ENCODE results near the gene UBN2. TPM values are rescaled to one million over a fixed set of nuclear protein-coding genes. Genes with fewer than 3 reads are reported as not detected.

UBN2 gene
- total RNA-seq, 8 experiments from 2014 or later, result 5.9 to 24.8 (median 12.2) TPM

DNA sequence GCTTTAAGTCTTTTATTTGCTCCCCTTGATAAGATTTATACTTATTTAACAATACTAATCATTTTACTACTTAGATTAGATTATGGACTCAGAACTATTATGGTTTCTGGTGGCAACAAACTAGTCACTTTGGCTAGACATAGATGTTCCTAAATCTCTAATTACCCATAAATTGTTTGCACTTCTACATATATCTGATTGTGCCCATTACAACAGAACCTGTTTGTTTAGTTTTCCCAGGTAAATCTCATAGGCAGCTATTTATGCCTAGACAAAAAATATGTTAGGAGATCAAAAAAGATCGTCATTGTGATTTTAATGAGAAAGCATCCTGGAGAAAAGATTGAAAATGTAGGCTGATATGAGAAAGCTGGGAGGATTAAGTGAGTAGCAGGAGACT, 14.4 kb downstream of the UBN2 start:
- in situ Hi-C loops (cut with MboI; ENCODE audit: low pct_unique_long_range_greater_than_20kb in 2 of 9, low sequenced_read_pairs in 9 of 9, unreplicated experiment in 9 of 9), result loop anchor here in 1 of 9 experiments (10.0 kb wide), 1 partner anchor 49 kb away; no protein-coding TSS in a partner anchor
- Histone ChIP-seq H3K4me1 (replicated peaks in 1 of 2) (no peaks in the 10 kb centered on the region), H3K4me3 (no peak overlapping the region), H3K27ac (no peak overlapping the region)
- 42 to 100% (median 90%) methylated on average over 1 of the region's 1 CpG; no CpG with 5 or more reads in 1 of the 10 experiments for WGBS, 10 experiments
- ATAC-seq (replicated peaks in 6 of 8), result no peak

DNA sequence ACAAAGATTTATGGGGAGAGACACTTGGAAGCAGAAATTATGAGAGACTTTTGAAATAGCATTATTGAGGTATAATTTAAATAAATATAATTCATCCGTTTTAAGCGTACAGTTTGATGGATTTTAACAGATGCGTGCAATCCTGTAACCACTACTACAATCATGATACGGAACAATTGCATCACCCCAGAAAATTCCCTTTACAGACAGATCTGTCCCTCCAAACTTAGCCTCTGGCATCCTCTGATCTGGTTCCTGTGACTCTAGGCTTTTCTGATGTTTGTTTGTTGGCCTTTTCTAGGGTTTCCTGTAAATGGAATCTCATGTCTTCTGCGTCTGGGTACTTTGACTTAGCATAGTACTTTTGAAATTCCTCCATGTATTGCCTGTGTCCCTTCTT, 15.5 kb downstream of the UBN2 start:
- H3K4me1 ChIP-seq (replicated peaks in 1 of 2), result no peaks in the 10 kb centered on the region
- H3K4me3 ChIP-seq, result no peak overlapping the region
- no peak for ATAC-seq (replicated peaks in 6 of 8)
- WGBS, 10 experiments, result 86 to 100% (median 96%) methylated on average over 1 to 5 of the region's 5 CpGs
- no peak overlapping the region for H3K27ac ChIP-seq
- in situ Hi-C loops (cut with MboI; ENCODE audit: low pct_unique_long_range_greater_than_20kb in 2 of 9, low sequenced_read_pairs in 9 of 9, unreplicated experiment in 9 of 9), result loop anchor here in 1 of 9 experiments (10.0 kb wide), 1 partner anchor 48 kb away; no protein-coding TSS in a partner anchor

DNA sequence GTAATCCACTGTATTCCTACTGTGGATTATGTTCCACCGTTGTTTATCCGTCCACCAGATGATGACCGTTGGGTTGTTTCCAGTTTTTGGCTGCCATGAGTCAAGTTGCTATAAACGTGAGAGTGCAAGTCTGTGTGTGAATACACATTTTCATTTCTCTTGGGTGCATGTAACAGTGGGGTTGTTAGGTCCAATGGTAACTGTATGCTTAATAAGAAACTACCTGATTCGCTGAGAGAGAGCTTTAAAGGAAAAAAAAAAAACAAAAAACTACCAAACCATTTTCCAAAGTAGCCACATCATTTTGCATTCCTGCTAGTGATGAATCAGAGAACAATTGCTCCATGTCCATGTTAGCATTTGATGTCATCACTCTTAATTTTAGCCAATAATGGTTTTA, 15.9 kb downstream of the UBN2 start:
- WGBS, 10 experiments, result 85 to 100% (median 95%) methylated on average over 1 to 5 of the region's 5 CpGs; no CpG with 5 or more reads in 1 of the 10 experiments
- peak in 2 of 8 experiments; percentile 44 to 50 for ATAC-seq (replicated peaks in 6 of 8)
- Histone ChIP-seq H3K4me3 (no peak overlapping the region), H3K27ac (no peak overlapping the region), H3K4me1 (replicated peaks in 1 of 2) (no peaks in the 10 kb centered on the region)
- in situ Hi-C loops (cut with MboI; ENCODE audit: low pct_unique_long_range_greater_than_20kb in 2 of 9, low sequenced_read_pairs in 9 of 9, unreplicated experiment in 9 of 9), result loop anchor here in 1 of 9 experiments (10.0 kb wide), 1 partner anchor 48 kb away; no protein-coding TSS in a partner anchor

DNA sequence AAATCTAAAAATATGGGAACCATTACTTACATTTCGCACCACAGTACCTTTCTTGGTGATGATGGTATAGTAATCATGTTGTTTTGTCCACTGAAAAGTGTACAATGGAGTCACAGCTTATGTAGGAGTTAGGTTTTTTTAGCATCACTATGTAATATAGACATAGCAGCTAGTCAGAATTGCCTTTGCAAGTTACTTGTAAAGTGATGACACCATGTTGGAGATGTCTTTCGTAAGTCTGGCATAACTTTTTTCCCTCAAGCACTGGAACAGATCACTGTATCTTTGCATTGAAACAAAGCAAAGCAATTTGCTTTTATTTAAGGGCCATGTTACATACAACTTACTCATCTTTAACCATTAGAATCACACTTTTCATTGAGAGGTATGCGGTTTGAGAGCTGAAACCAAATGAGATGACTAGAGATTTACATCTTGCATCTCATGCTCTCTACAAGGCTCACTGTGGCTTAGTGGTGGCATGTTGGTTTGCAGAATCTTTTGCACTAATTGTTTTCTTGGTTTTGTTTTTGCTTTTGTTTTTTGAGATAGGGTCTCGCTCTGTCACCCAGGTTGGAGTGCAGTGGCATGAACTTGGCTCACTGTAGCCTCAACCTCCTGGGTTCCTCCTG, 18.3 kb downstream of the UBN2 start:
- no peak overlapping the region for H3K27ac ChIP-seq
- no peak overlapping the region for H3K4me3 ChIP-seq
- in situ Hi-C loops (cut with MboI; ENCODE audit: low pct_unique_long_range_greater_than_20kb in 2 of 9, low sequenced_read_pairs in 9 of 9, unreplicated experiment in 9 of 9), result loop anchor here in 1 of 9 experiments (10.0 kb wide), 1 partner anchor 46 kb away; no protein-coding TSS in a partner anchor
- H3K4me1 ChIP-seq (replicated peaks in 1 of 2), result no peaks in the 10 kb centered on the region
- ATAC-seq (replicated peaks in 6 of 8), result no peak
- 83 to 100% (median 94%) methylated on average over 1 to 4 of the region's 4 CpGs for WGBS, 10 experiments

DNA sequence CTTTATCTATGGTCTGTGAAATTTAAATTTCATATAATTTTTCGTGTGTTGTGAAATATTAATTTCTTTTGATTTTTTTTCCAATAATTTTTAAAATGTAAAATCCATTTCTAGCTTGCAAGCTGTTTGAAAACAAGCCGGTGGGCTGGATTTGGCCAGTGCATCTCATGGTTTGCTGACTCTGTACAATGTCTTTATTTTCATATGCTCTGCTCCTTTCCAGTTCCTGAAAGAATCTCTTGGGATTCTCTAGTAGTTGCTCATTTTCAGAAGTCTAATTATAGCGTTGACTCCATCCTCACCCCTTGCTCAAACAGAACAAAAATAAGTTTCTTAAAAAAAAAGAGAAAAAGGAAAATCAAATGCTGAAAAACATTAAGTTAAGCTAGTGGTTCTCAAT, 21.4 kb downstream of the UBN2 start:
- WGBS, 10 experiments, result 51 to 100% (median 91%) methylated on average over 2 to 3 of the region's 3 CpGs
- no peak for ATAC-seq (replicated peaks in 6 of 8)
- no peaks in the 10 kb centered on the region for H3K4me1 ChIP-seq (replicated peaks in 1 of 2)

DNA sequence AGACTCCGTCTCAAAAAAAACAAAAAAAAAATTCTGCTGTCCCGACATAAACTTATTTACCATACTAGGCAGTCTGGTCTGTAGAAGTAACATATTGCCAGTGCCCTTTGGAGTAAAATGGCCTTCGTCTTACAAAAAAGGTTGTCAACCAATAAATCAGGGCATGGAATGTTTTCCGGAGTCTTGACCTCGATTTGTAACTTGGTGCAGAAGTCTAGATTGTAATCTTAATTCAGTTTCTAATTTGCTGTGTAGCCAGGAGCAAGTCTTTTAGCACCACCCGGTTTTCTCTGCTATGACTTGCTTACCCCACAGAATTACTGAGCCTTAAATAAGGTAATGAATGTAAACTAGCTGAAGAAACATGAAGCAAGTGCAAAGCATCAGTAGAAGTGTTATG, 23.2 kb downstream of the UBN2 start:
- WGBS, 10 experiments, result 35 to 100% (median 91%) methylated on average over 1 to 5 of the region's 6 CpGs; no CpG with 5 or more reads in 2 of the 10 experiments
- in situ Hi-C loops (cut with MboI; ENCODE audit: low pct_unique_long_range_greater_than_20kb in 2 of 9, low sequenced_read_pairs in 9 of 9, unreplicated experiment in 9 of 9), result no loop called here
- peak in 1 of 8 experiments; percentile 36 for ATAC-seq (replicated peaks in 6 of 8)
- Histone ChIP-seq H3K4me3 (no peak overlapping the region), H3K4me1 (replicated peaks in 1 of 2) (no peaks in the 10 kb centered on the region), H3K27ac (no peak overlapping the region)

More for the DNA sequence above, 21.4 kb downstream of the UBN2 start:
- in situ Hi-C loops (cut with MboI; ENCODE audit: low pct_unique_long_range_greater_than_20kb in 2 of 9, low sequenced_read_pairs in 9 of 9, unreplicated experiment in 9 of 9), result no loop called here
- Histone ChIP-seq H3K27ac (no peak overlapping the region), H3K4me3 (no peak overlapping the region)

DNA sequence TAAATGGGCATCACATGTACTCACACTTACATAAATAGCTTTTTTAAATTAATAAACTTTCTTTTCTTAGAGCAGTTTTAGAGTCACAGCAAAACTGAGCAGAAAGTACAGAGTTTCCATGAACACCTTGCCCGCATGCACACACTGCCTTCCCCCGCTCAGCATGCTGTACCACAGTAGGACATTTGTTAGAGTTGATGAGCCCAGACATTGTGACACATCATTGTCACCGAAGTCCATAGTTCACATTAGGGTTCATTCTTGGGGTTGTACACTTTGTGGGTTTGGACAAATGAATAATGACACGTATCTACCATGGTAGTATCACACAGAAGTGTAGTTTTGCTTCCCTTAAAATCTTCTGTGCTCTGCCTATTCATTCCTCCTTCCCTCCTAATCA, 23.7 kb downstream of the UBN2 start:
- ATAC-seq (replicated peaks in 6 of 8), result no peak
- WGBS, 10 experiments, result 92 to 100% (median 96%) methylated on average over 1 to 4 of the region's 4 CpGs; no CpG with 5 or more reads in 1 of the 10 experiments
- no peak overlapping the region for H3K27ac ChIP-seq
- no peak overlapping the region for H3K4me3 ChIP-seq
- in situ Hi-C loops (cut with MboI; ENCODE audit: low pct_unique_long_range_greater_than_20kb in 2 of 9, low sequenced_read_pairs in 9 of 9, unreplicated experiment in 9 of 9), result no loop called here
- H3K4me1 ChIP-seq (replicated peaks in 1 of 2), result no peaks in the 10 kb centered on the region

DNA sequence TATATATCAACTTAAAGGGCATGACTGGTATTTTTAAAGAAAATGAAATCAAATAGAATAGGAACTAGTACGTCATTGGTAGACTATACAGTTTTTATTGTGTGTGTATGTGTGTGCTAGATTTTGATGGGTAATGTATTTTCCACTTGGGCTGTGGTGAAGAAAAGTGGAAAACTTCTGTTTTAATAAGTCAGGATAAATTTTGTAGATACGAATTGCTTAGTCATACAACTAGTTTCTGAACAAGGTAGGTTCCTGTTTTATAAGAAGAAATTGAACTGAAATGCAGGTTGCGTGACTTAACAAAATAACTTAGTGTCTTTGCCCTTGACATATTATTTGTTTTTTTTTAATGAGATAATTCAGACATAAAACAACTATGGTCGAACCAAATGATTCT, 24.3 kb downstream of the UBN2 start:
- Histone ChIP-seq H3K4me1 (replicated peaks in 1 of 2) (no peaks in the 10 kb centered on the region), H3K4me3 (no peak overlapping the region), H3K27ac (no peak overlapping the region)
- no peak for ATAC-seq (replicated peaks in 6 of 8)
- 88 to 100% (median 97%) methylated on average over 2 to 4 of the region's 4 CpGs for WGBS, 10 experiments
- in situ Hi-C loops (cut with MboI; ENCODE audit: low pct_unique_long_range_greater_than_20kb in 2 of 9, low sequenced_read_pairs in 9 of 9, unreplicated experiment in 9 of 9), result no loop called here

DNA sequence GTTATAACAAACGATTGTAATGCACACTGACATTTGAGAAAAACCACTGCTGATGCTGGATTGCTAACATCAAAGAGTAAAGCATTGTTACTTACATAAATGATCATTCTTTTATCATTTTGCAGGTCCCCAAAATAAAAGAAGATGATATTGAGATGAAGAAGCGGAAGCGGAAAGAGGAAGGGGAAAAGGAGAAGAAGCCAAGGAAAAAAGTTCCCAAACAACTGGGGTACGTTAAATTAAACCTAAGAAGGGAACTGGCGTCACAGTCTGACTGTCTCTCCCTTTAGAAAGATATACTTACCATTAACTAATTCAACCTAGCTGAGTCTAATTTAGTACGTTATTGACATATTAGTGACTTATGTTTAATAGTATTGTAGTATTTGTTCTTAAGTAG, 28.1 kb downstream of the UBN2 start:
- Histone ChIP-seq H3K4me3 (no peak overlapping the region), H3K4me1 (replicated peaks in 1 of 2) (no peaks in the 10 kb centered on the region), H3K27ac (no peak overlapping the region)
- WGBS, 10 experiments, result 74 to 98% (median 92%) methylated on average over 2 to 6 of the region's 6 CpGs
- in situ Hi-C loops (cut with MboI; ENCODE audit: low pct_unique_long_range_greater_than_20kb in 2 of 9, low sequenced_read_pairs in 9 of 9, unreplicated experiment in 9 of 9), result no loop called here
- ATAC-seq (replicated peaks in 6 of 8), result no peak

DNA sequence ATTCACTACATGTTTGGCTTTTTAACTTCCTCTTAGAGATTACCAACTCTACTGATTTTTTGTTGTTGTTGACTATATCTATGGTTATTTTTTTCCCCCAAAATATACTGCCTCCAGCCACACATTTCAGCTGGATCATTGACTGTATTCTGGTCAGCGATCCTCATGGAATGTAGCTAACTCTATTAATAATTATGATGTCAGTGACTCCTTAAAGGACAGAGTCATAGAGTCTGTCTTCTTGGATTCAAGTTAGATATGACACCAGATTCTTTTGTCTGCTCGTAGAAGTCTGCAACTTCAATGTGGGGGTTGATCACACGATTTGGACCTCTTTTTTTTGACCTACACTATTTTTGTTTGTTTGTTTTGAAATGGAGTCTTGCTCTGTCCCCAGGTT, 33.2 kb downstream of the UBN2 start:
- Histone ChIP-seq H3K4me3 (no peak overlapping the region), H3K4me1 (replicated peaks in 1 of 2) (no peaks in the 10 kb centered on the region), H3K27ac (no peak overlapping the region)
- ATAC-seq (replicated peaks in 6 of 8), result no peak
- 80 to 100% (median 100%) methylated on average over 1 to 3 of the region's 3 CpGs; no CpG with 5 or more reads in 2 of the 10 experiments for WGBS, 10 experiments
- in situ Hi-C loops (cut with MboI; ENCODE audit: low pct_unique_long_range_greater_than_20kb in 2 of 9, low sequenced_read_pairs in 9 of 9, unreplicated experiment in 9 of 9), result no loop called here

DNA sequence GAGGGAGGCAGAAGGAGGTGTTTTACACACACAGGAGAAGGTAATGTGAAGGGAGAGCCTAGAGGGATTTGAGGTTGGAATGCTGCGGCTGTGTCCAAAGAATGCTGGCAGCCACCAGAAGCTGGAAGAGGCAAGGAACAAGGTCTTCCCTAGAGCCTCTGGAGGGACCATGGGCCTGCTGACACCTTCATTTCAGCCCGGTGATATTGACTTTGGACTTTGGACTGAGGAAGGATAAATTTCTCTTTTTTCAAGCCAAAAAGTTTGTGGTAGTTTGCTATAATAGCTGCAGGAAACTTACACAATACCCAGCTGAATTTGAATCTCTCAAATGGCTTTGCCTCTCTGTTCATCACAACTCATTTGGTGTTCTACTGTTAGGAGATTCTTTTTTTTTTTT, 34.6 kb downstream of the UBN2 start:
- in situ Hi-C loops (cut with MboI; ENCODE audit: low pct_unique_long_range_greater_than_20kb in 2 of 9, low sequenced_read_pairs in 9 of 9, unreplicated experiment in 9 of 9), result no loop called here
- no peaks in the 10 kb centered on the region for H3K4me1 ChIP-seq (replicated peaks in 1 of 2)
- H3K27ac ChIP-seq, result no peak overlapping the region
- no peak overlapping the region for H3K4me3 ChIP-seq
- WGBS, 10 experiments, result 86 to 100% (median 100%) methylated on average over 1 to 2 of the region's 2 CpGs; no CpG with 5 or more reads in 3 of the 10 experiments
- no peak for ATAC-seq (replicated peaks in 6 of 8)

DNA sequence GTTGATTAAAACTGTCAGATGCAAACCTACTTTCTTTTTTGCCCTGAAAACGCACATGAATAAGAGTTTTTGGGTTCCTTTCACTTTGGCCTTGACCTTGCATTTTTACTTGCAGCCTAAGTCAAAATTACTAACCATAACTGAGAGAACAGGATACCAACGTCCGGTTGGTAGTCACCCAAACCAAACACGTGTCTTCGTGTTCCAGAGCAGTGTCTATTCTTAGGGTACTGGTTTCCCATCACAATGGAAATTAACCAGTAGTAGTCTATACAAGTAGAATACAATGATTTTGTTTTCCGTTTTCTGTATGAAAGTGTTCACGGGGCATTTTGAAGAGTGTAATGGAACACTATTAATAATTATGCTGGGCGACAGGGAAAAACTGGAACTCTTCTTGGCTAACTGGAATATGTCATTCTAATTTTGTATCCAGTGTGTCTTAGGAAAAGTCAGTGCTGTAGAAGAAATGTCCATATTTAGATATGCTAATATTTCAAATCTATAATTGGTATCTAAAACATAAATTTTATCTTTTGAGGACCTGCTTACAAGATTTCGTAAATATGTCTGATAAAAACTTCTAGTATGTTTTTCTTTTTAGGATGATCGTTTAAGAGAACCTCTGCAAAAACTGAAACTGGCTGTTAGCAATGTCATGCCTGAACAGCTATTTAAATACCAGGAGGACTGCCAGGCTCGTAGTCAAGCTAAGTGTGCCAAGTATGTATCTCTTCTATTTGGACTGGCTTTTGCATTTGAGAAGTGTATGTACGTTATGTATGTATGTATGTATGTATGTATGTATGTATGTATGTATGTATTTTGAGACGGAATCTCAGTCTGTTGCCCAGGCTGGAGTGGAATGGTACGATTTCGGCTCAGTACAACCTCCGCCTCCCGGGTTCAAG, 40.9 kb downstream of the UBN2 start:
- ATAC-seq (replicated peaks in 6 of 8), result peak in 3 of 8 experiments; percentile 34 to 100 (median 38)
- in situ Hi-C loops (cut with MboI; ENCODE audit: low pct_unique_long_range_greater_than_20kb in 2 of 9, low sequenced_read_pairs in 9 of 9, unreplicated experiment in 9 of 9), result no loop called here
- Histone ChIP-seq H3K27ac (no peak overlapping the region), H3K4me3 (no peak overlapping the region), H3K4me1 (replicated peaks in 1 of 2) (no peaks in the 10 kb centered on the region)
- 63 to 100% (median 94%) methylated on average over 3 to 17 of the region's 17 CpGs for WGBS, 10 experiments

DNA sequence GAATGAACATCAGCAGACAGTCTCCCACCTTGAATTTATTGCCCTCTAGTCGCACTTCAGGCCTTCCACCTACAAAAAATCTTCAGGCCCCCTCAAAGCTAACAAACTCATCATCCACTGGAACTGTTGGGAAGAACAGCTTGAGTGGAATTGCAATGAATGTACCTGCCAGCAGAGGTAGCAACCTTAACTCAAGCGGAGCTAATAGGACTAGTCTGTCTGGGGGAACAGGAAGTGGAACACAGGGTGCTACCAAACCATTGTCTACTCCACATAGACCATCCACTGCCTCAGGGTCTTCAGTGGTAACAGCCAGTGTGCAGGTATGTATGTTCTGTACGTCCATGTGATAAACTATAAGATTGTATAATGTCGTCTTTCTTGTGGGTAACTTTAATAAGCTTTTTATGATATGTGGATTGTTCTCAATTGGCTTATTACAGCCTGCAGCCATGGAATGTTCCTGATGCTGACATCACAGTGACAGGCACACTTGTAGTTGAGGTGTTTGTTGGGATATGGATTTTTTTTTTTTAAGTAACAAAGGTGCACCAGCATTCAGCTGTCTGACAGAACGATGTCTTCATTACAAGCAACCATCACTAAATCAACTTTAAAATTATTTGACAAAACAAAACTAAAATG, 53.3 kb downstream of the UBN2 start:
- ATAC-seq (replicated peaks in 6 of 8), result no peak
- in situ Hi-C loops (cut with MboI; ENCODE audit: low pct_unique_long_range_greater_than_20kb in 2 of 9, low sequenced_read_pairs in 9 of 9, unreplicated experiment in 9 of 9), result no loop called here
- 83 to 100% (median 98%) methylated on average over 1 to 5 of the region's 5 CpGs for WGBS, 10 experiments

More for the DNA sequence above, 53.3 kb downstream of the UBN2 start:
- Histone ChIP-seq H3K4me3 (no peak overlapping the region), H3K4me1 (replicated peaks in 1 of 2) (no peaks in the 10 kb centered on the region), H3K27ac (no peak overlapping the region)

Data from motor neuron (in vitro differentiated cells).